GM06990 (cell line): Measurements from ENCODE around the gene U2SURP.
A peak's percentile ranks its signal among the peaks of the same experiment; 100 is the strongest.

Experiments used
- DNase-seq: peaks from one replicate; pipeline ENCODE4 v3.0.0-alpha.2; 2011; ENCODE audit not compliant: insufficient read length; ENCODE audit errors: extremely low read depth
- H3K27me3 ChIP-seq: replicated peaks from 2 replicates; pipeline ENCODE4 v1.6.0; 2011; ENCODE audit warnings: low read length; ENCODE audit not compliant: control insufficient read depth, insufficient read depth
- H3K36me3 ChIP-seq: 2 replicates; pipeline ENCODE4 v1.5.1; 2011; ENCODE audit warnings: low read length; ENCODE audit not compliant: control insufficient read depth, insufficient read depth
- H3K4me3 ChIP-seq: replicated peaks from 2 replicates; pipeline ENCODE4 v1.5.1; 2011; ENCODE audit warnings: low read depth, mild to moderate bottlenecking, control low read depth, low read length
- CTCF ChIP-seq: IDR thresholded peaks from 2 replicates; pipeline ENCODE4 v1.5.1; 2011; ENCODE audit warnings: low read length, control low read depth, mild to moderate bottlenecking, inconsistent platforms; ENCODE audit not compliant: insufficient read depth, poor library complexity, severe bottlenecking

U2SURP gene

GRCh38 chr3:143081844-143082778 lies 80.7 kb downstream of the U2SURP start:
- Histone ChIP-seq H3K27me3 (no peaks in the 10 kb centered on the region), H3K36me3 (no peaks in the 10 kb centered on the region), H3K4me3 (peak overlapping the region; percentile 53)
- TF ChIP-seq CTCF = no peak
- DNase-seq = peak; percentile 83

- no peaks in the 10 kb centered on the region for H3K36me3 ChIP-seq
- no peak for TF ChIP-seq CTCF
- DNase-seq = peak; percentile 52
- no peaks in the 10 kb centered on the region for H3K27me3 ChIP-seq
- H3K4me3 ChIP-seq = no peak overlapping the region
Observed at GRCh38 chr3:143083781-143084180, 82.4 kb downstream of the U2SURP start.

GRCh38 chr3:143084856-143085731 lies 83.7 kb downstream of the U2SURP start:
- TF ChIP-seq CTCF = peak; percentile 9
- H3K4me3 ChIP-seq = no peak overlapping the region
- peak; percentile 74 for DNase-seq
- no peaks in the 10 kb centered on the region for H3K36me3 ChIP-seq
- H3K27me3 ChIP-seq = no peaks in the 10 kb centered on the region

- no peaks in the 10 kb centered on the region for H3K36me3 ChIP-seq
Observed at GRCh38 chr3:143088835-143089234, 87.5 kb downstream of the U2SURP start.

GRCh38 chr3:143089965-143090364 lies 88.6 kb downstream of the U2SURP start:
- H3K27me3 ChIP-seq = no peaks in the 10 kb centered on the region
- no peak for TF ChIP-seq CTCF
- DNase-seq = no peak
- H3K4me3 ChIP-seq = no peak overlapping the region
- no peaks in the 10 kb centered on the region for H3K36me3 ChIP-seq

More at GRCh38 chr3:143088835-143089234, 87.5 kb downstream of the U2SURP start:
- no peak for TF ChIP-seq CTCF
- no peak for DNase-seq
- H3K27me3 ChIP-seq = no peaks in the 10 kb centered on the region
- H3K4me3 ChIP-seq = no peak overlapping the region
